OCI-LY3 (cell line): ENCODE measurements around the gene MYLK.

Experiments used
- H2AFZ ChIP-seq: fragments of 200-600, 300-600 bp; shearing (Covaris generic); 2 replicates; pipeline ENCODE4 v1.6.0; 2014; ENCODE audit warnings: antibody characterized with exemption, low read depth, low read length
- H3K27ac ChIP-seq: fragments of 200-600, 300-600 bp; sonication (generic); 2 replicates; pipeline ENCODE4 v1.5.1; 2014; ENCODE audit warnings: mild to moderate bottlenecking, low read length, moderate library complexity, mixed read lengths
- H3K27me3 ChIP-seq: fragments of 200-600, 300-600 bp; sonication (generic); 2 replicates; pipeline ENCODE4 v1.6.1; 2014; ENCODE audit warnings: low read depth, low read length, mixed read lengths
- H3K36me3 ChIP-seq: fragments of 200-600, 300-600 bp; sonication (generic); replicated peaks from 2 replicates; pipeline ENCODE3; 2014; ENCODE audit warnings: low read depth, low read length, mixed read lengths
- H3K4me1 ChIP-seq: fragments of 300-600, 200-600 bp; sonication (generic); 2 replicates; pipeline ENCODE4 v1.6.1; 2014; ENCODE audit warnings: low read length, mixed read lengths
- H3K4me2 ChIP-seq: fragments of 200-600, 300-600 bp; sonication (generic); 2 replicates; pipeline ENCODE4 v1.6.1; 2014; ENCODE audit warnings: low read length, mixed read lengths
- H3K4me3 ChIP-seq: fragments of 300-600, 200-600 bp; sonication (generic); 2 replicates; pipeline ENCODE4 v1.5.1; 2014; ENCODE audit warnings: antibody characterized with exemption, mild to moderate bottlenecking, low read length, moderate library complexity
- H3K79me2 ChIP-seq: fragments of 300-600, 200-600 bp; shearing (Covaris generic); 2 replicates; pipeline ENCODE4 v1.6.1; 2014; ENCODE audit warnings: mild to moderate bottlenecking, low read length, mixed read lengths
- H3K9ac ChIP-seq: fragments of 300-600, 200-600 bp; shearing (Covaris generic); 2 replicates; pipeline ENCODE4 v1.6.0; 2014; ENCODE audit warnings: mild to moderate bottlenecking, low read length, moderate library complexity
- H3K9me3 ChIP-seq: fragments of 200-600, 300-600 bp; shearing (Covaris generic); 2 replicates; pipeline ENCODE4 v1.6.1; 2014; ENCODE audit warnings: low read length, mixed read lengths; ENCODE audit not compliant: insufficient read depth
- H4K20me1 ChIP-seq: fragments of 200-600, 300-600 bp; sonication (generic); 2 replicates; pipeline ENCODE4 v1.6.1; 2016; ENCODE audit warnings: low read length, mixed read lengths; ENCODE audit not compliant: insufficient read depth
- CTCF ChIP-seq: fragments of 200-600, 300-600 bp; sonication (generic); IDR thresholded peaks from 2 replicates; pipeline ENCODE4 v1.5.1; 2014; ENCODE audit warnings: antibody characterized with exemption, low read length, low read depth
- EZH2phosphoT487 ChIP-seq: fragments of 200-600 bp; shearing (Covaris generic); IDR thresholded peaks from 2 replicates; pipeline ENCODE4 v1.6.1; 2018; ENCODE audit warnings: antibody characterized with exemption, mixed run types, low read depth

The MYLK gene

DNA sequence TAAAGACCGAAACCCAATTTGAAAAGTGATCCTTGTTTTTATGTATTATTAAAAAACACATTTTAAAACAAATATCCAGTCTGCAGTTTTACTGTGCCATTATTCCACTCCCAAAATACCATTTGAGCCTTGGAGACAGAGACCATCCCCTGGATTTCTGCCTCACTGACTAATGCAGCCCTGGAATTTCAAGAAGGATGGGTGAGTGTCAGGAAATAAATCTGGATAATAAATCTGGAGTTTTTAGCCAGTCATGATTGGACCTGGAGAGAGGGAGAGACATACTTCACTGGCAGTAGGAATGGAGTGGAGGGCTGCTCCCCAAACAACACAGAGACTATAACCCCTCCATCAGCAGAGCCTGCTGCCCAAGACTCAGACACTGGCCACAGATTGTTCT, 123.3 kb downstream of the MYLK start:
- Histone ChIP-seq H3K9me3 (no peaks in the 10 kb centered on the region), H3K4me2 (no peak overlapping the region), H2AFZ (no peak overlapping the region), H3K9ac (no peak overlapping the region), H3K36me3 (no peaks in the 10 kb centered on the region), H3K4me1 (peaks cover 21% of the 10 kb centered on the region), H3K27ac (no peak overlapping the region), H4K20me1 (no peaks in the 10 kb centered on the region), H3K27me3 (peaks cover 31% of the 10 kb centered on the region), H3K4me3 (no peak overlapping the region), H3K79me2 (no peaks in the 10 kb centered on the region)
- TF ChIP-seq EZH2phosphoT487 (no peak), CTCF (no peak)

DNA sequence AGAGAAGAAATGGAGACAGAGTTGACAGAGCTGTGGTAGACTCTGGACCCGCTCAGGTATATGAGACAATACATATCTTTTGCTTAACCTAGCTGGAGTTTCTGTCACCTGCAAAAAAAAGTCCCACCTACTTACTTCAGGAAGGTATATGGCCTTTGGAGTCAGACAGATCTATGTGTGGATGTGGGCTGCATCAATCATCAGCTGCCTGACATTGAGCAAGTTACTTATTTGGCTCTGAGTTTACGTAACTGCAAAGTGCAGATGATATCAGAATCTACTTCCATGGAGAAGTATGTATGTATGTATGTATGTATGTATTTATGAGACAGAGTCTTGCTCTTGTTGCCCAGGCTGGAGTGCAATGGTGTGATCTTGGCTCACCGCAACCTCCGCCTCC, 124.3 kb downstream of the MYLK start:
- Histone ChIP-seq H4K20me1 (no peaks in the 10 kb centered on the region), H3K4me2 (no peak overlapping the region), H3K27me3 (peaks cover 31% of the 10 kb centered on the region), H3K4me3 (no peak overlapping the region), H3K9me3 (no peaks in the 10 kb centered on the region), H3K36me3 (no peaks in the 10 kb centered on the region), H3K9ac (no peak overlapping the region), H2AFZ (no peak overlapping the region), H3K79me2 (no peaks in the 10 kb centered on the region), H3K4me1 (peaks cover 17% of the 10 kb centered on the region), H3K27ac (no peak overlapping the region)
- TF ChIP-seq CTCF (no peak), EZH2phosphoT487 (no peak)

- Histone ChIP-seq H3K4me1 (peaks cover 17% of the 10 kb centered on the region), H4K20me1 (no peaks in the 10 kb centered on the region), H3K9me3 (no peaks in the 10 kb centered on the region), H3K27ac (no peak overlapping the region), H3K27me3 (peaks cover 25% of the 10 kb centered on the region), H3K79me2 (no peaks in the 10 kb centered on the region), H3K9ac (no peak overlapping the region), H3K4me2 (no peak overlapping the region), H2AFZ (no peak overlapping the region), H3K4me3 (no peak overlapping the region), H3K36me3 (no peaks in the 10 kb centered on the region)
- TF ChIP-seq EZH2phosphoT487: no peak
These were observed 124.8 kb downstream of the MYLK start for GRCh38 chr3:123759311-123759710.

DNA sequence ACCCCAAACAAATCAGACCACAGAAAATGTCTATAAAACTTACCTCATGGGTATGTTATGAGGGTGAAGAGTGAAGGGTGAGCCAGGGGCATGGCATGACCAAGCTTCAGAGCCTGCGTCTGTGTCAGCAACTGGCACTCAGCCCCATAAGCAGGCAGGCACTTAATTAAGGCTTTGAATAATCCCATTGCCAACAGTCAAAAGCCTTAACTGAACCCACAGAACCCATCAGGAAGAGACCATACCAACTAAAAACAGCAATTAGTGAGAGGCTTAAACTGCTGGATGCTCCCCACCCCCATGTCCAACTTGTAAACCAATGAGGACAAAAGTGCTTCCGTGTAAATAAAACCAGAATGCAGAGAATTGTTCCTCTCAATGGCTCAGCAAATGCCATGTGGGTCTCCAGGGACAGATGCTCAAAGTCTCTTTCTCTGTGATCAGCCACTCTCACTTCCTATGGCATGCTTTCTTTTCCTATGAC, 126.0 kb downstream of the MYLK start:
- no peak overlapping the region for H3K4me3 ChIP-seq
- H3K9me3 ChIP-seq: no peaks in the 10 kb centered on the region
- no peaks in the 10 kb centered on the region for H4K20me1 ChIP-seq
- H3K27ac ChIP-seq: no peak overlapping the region
- peak overlapping the region; percentile 86; the same call in 1 of the 2 replicates for H2AFZ ChIP-seq
- TF ChIP-seq CTCF (no peak), EZH2phosphoT487 (no peak)
- H3K4me1 ChIP-seq: peaks cover 17% of the 10 kb centered on the region
- H3K36me3 ChIP-seq: no peaks in the 10 kb centered on the region
- peaks cover 13% of the 10 kb centered on the region for H3K27me3 ChIP-seq
- no peak overlapping the region for H3K9ac ChIP-seq
- H3K79me2 ChIP-seq: no peaks in the 10 kb centered on the region
- H3K4me2 ChIP-seq: no peak overlapping the region
